Liver (tissue), 9 donors: ENCODE results near the gene P3H1. TPM values are rescaled to one million over a fixed set of nuclear protein-coding genes. Genes with fewer than 3 reads are reported as not detected.
A peak's percentile ranks its signal among the peaks of the same experiment; 100 is the strongest.

Source experiments
- DNase-seq: peaks from one replicate; pipeline ENCODE4 v3.0.0-alpha.2; 2017; ENCODE audit warnings: low spot score
- H3K27ac ChIP-seq, 2 donors: one replicate each; pipeline ENCODE4 v1.7.0; 2013; ENCODE audit warnings: inconsistent platforms in 2 of 2, low read length in 2 of 2, control low read depth in 1 of 2, low read depth in 1 of 2, mild to moderate bottlenecking in 1 of 2
- H3K27me3 ChIP-seq, 4 donors: one replicate each; pipeline versions ENCODE4 v1.6.1 to v1.7.0; 2013; ENCODE audit warnings: low read length in 3 of 4, inconsistent platforms in 1 of 4, mild to moderate bottlenecking in 1 of 4, moderate library complexity in 1 of 4; ENCODE audit not compliant: control insufficient read depth in 4 of 4, insufficient read depth in 4 of 4
- H3K36me3 ChIP-seq, 4 donors: one replicate each; pipeline versions ENCODE4 v1.6.1 to v1.7.0; 2013; ENCODE audit warnings: low read length in 3 of 4, mild to moderate bottlenecking in 3 of 4, low read depth in 1 of 4, moderate library complexity in 1 of 4; ENCODE audit not compliant: control insufficient read depth in 4 of 4, insufficient read depth in 3 of 4
- H3K4me1 ChIP-seq, 4 donors: one replicate each; pipeline versions ENCODE4 v1.6.1 to v1.7.0; 2013; ENCODE audit warnings: low read length in 3 of 4, mild to moderate bottlenecking in 3 of 4, moderate library complexity in 1 of 4; ENCODE audit not compliant: control insufficient read depth in 4 of 4, insufficient read depth in 4 of 4
- H3K4me3 ChIP-seq, 3 donors: one replicate each; pipeline versions ENCODE4 v1.6.1 to v1.7.0; 2013; ENCODE audit warnings: low read length in 3 of 3, control low read depth in 1 of 3, low read depth in 1 of 3, mild to moderate bottlenecking in 1 of 3
- H3K9ac ChIP-seq, 2 donors: one replicate each; pipeline ENCODE4 v1.7.0; 2013; ENCODE audit warnings: low read length in 2 of 2, mild to moderate bottlenecking in 2 of 2, moderate library complexity in 2 of 2, control low read depth in 1 of 2, low read depth in 1 of 2
- H3K9me3 ChIP-seq, 4 donors: one replicate each; pipeline versions ENCODE4 v1.6.1 to v1.7.0; 2013; ENCODE audit warnings: low read length in 3 of 4; ENCODE audit not compliant: control insufficient read depth in 4 of 4
- ATF3 ChIP-seq: IDR thresholded peaks from 2 replicates; pipeline ENCODE4 v1.6.1; 2016; ENCODE audit warnings: antibody characterized with exemption
- FOXA1 ChIP-seq: IDR thresholded peaks from 2 replicates; pipeline ENCODE4 v1.6.1; 2016; ENCODE audit warnings: antibody characterized with exemption
- FOXA2 ChIP-seq: IDR thresholded peaks from 2 replicates; pipeline ENCODE4 v1.6.1; 2016; ENCODE audit warnings: antibody characterized with exemption
- GABPA ChIP-seq, 2 donors: IDR thresholded peaks in 1 of 2; conservative IDR thresholded peaks in 1 of 2; 2 replicates each; pipeline ENCODE4 v1.6.1; 2016; ENCODE audit warnings: antibody characterized with exemption in 2 of 2, mild to moderate bottlenecking in 1 of 2, moderate library complexity in 1 of 2
- HNF4G ChIP-seq: IDR thresholded peaks from 2 replicates; pipeline ENCODE4 v1.6.1; 2016; ENCODE audit warnings: antibody characterized with exemption
- REST ChIP-seq: IDR thresholded peaks from 2 replicates; pipeline ENCODE4 v1.6.1; 2016; ENCODE audit warnings: antibody characterized with exemption, mild to moderate bottlenecking
- RXRA ChIP-seq, 2 donors: IDR thresholded peaks; 2 replicates each; pipeline ENCODE4 v1.6.1; 2017 to 2018; ENCODE audit warnings: antibody characterized with exemption in 2 of 2, mild to moderate bottlenecking in 1 of 2
- YY1 ChIP-seq: IDR thresholded peaks from 2 replicates; pipeline ENCODE4 v1.6.1; 2016; ENCODE audit warnings: antibody characterized with exemption, mild to moderate bottlenecking
- WGBS: extraction: QIAGEN DNeasy Blood & Tissue Kit; methylation state at CpG from one replicate; pipeline ENCODE4 v1.1.7; 2013; 5-methylcytosine and 5-hydroxymethylcytosine counted together
- polyA plus RNA-seq, 2 donors: library from polyadenylated mRNA; stranded (reverse) in 1 of 2; unstranded in 1 of 2; fragments of 200-250 nt in 1 of 2; fragments of >200 nt in 1 of 2; fragmentation: Nextera tagmentation in 1 of 2; extraction: Ambion mirVana in 1 of 2; gene quantifications; one replicate each; pipeline versions ENCODE4 v1.2.1 to v1.2.3, GENCODE V29; 2013 to 2015
- total RNA-seq, 2 donors: library from RNA; depleted of rRNA; stranded (reverse); fragments of >200 nt; gene quantifications; one replicate each; pipeline ENCODE4 v1.2.3, GENCODE V29; 2014
- donor health status: healthy.
- donor health status: healthy.
- donor health status: healthy.
- donor health status: healthy.
- donor health status: healthy.

Gene P3H1
- total and polyA plus RNA-seq, 4 donors = 14.9 to 28.0 (median 22.7) TPM

GRCh38 chr1:42698081-42698813 is 68.6 kb downstream of the P3H1 start:
- no peak for DNase-seq
- no peak for TF ChIP-seq FOXA2
- no peak for TF ChIP-seq RXRA (IDR thresholded peaks at IDR 0.05)
- TF ChIP-seq HNF4G = no peak
- TF ChIP-seq GABPA (IDR thresholded peaks at IDR 0.05 in 1 of 2, conservative IDR thresholded peaks at IDR 0.05 in 1 of 2) = no peak
- TF ChIP-seq FOXA1 = no peak
- no peak for TF ChIP-seq ATF3
- TF ChIP-seq YY1 = no peak
- no peak for TF ChIP-seq REST
- peaks cover 11 to 69% (median 55%) of the 10 kb centered on the region in 4 donors for H3K36me3 ChIP-seq
- peak overlapping the region in 1 of 2 donors; percentile 34 for H3K9ac ChIP-seq
- no peaks in the 10 kb centered on the region for H3K9me3 ChIP-seq
- no peaks in the 10 kb centered on the region for H3K27me3 ChIP-seq
- 93% methylated on average over 4 of the region's 4 CpGs for WGBS
- H3K4me1 ChIP-seq = no peaks in the 10 kb centered on the region
- no peak overlapping the region for H3K27ac ChIP-seq
- no peak overlapping the region for H3K4me3 ChIP-seq

Other genes starting within 250 kb of the P3H1 start
- 10 to 100 TPM in 1 of 2 donors, 1 to 10 TPM in 1; 7.9 to 14.9 TPM for gene PPIH, start 108.6 kb downstream of the P3H1 start, total RNA-seq
- 10 to 100 TPM; 11.1 to 16.3 TPM for gene PPIH, start 108.6 kb downstream of the P3H1 start, polyA plus RNA-seq
- 100 to 1,000 TPM; 164 to 530 TPM for gene YBX1, start 84.6 kb downstream of the P3H1 start, total RNA-seq
- 100 to 1,000 TPM; 107 to 244 TPM for gene YBX1, start 84.6 kb downstream of the P3H1 start, polyA plus RNA-seq
- 1 to 10 TPM in 1 of 2 donors, not detected in 1; 5.1 TPM for gene CLDN19, start 26.8 kb downstream of the P3H1 start, total RNA-seq
- gene CLDN19, start 26.8 kb downstream of the P3H1 start, polyA plus RNA-seq = under 1 TPM in 1 of 2 donors, not detected in 1; 0.14 TPM
- gene C1orf50, start 221 bp upstream of the P3H1 start, total RNA-seq = 1 to 10 TPM; 2.6 to 4.4 TPM
- 1 to 10 TPM; 2.7 to 5.8 TPM for gene C1orf50, start 221 bp upstream of the P3H1 start, polyA plus RNA-seq
- gene TMEM269, start 18.0 kb upstream of the P3H1 start, total RNA-seq = under 1 TPM; 0.05 to 0.08 TPM
- not detected for gene TMEM269, start 18.0 kb upstream of the P3H1 start, polyA plus RNA-seq
- gene ERMAP, start 50.1 kb upstream of the P3H1 start, total RNA-seq = 10 to 100 TPM; 10.8 to 96.9 TPM
- 1 to 10 TPM; 3.9 to 7.2 TPM for gene ERMAP, start 50.1 kb upstream of the P3H1 start, polyA plus RNA-seq
- gene SVBP, start 50.4 kb upstream of the P3H1 start, total RNA-seq = 10 to 100 TPM in 1 of 2 donors, 1 to 10 TPM in 1; 3.4 to 21.4 TPM
- 10 to 100 TPM in 1 of 2 donors, 1 to 10 TPM in 1; 8.5 to 21.8 TPM for gene SVBP, start 50.4 kb upstream of the P3H1 start, polyA plus RNA-seq
- gene ZNF691, start 79.6 kb upstream of the P3H1 start, total RNA-seq = 1 to 10 TPM; 2.7 to 8.9 TPM
- 1 to 10 TPM; 5.1 to 5.9 TPM for gene ZNF691, start 79.6 kb upstream of the P3H1 start, polyA plus RNA-seq
- 100 to 1,000 TPM in 1 of 2 donors, 1 to 10 TPM in 1; 3.4 to 675 TPM for gene SLC2A1, start 191.8 kb upstream of the P3H1 start, total RNA-seq
- 1 to 10 TPM; 1.1 to 2.5 TPM for gene SLC2A1, start 191.8 kb upstream of the P3H1 start, polyA plus RNA-seq